ENCODE data around the gene CLEC11A.

DNA sequence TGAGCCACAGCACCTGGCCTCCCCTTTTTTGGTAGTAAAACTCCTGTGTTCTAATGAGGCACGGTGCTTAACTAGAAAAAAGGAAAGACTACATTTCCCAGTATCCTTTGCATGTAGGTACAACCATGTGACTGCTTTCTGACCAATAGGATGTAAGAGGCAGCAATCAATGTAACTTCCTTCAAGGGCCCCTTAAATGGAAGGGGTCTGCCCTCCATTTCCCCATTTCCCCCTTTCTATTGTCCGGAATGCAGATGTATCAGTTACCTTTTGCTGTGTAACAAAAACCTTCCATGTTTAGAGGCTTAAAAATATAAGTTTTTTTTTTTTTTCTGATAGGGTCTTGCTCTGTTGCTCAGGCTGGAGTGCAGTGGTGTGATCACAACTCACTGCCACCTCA is 49.3 kb downstream of the CLEC11A start:
- TF ChIP-seq, protein P1, sequence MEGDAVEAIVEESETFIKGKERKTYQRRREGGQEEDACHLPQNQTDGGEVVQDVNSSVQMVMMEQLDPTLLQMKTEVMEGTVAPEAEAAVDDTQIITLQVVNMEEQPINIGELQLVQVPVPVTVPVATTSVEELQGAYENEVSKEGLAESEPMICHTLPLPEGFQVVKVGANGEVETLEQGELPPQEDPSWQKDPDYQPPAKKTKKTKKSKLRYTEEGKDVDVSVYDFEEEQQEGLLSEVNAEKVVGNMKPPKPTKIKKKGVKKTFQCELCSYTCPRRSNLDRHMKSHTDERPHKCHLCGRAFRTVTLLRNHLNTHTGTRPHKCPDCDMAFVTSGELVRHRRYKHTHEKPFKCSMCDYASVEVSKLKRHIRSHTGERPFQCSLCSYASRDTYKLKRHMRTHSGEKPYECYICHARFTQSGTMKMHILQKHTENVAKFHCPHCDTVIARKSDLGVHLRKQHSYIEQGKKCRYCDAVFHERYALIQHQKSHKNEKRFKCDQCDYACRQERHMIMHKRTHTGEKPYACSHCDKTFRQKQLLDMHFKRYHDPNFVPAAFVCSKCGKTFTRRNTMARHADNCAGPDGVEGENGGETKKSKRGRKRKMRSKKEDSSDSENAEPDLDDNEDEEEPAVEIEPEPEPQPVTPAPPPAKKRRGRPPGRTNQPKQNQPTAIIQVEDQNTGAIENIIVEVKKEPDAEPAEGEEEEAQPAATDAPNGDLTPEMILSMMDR (conservative IDR thresholded peaks at IDR 0.05; ENCODE audit: low read depth, low read length) = no peak
- no peak for TF ChIP-seq EZH2 (IDR thresholded peaks at IDR 0.05; ENCODE audit: borderline replicate concordance, low read depth, low read length, poor library complexity, severe bottlenecking)
